GM23338 (cell line): ENCODE measurements around the gene IQSEC3. TPM values are rescaled to one million over a fixed set of nuclear protein-coding genes. Genes with fewer than 3 reads are reported as not detected.
"Not testable (repeated sequence)": the region's sequence is repeated elsewhere in the genome, so short reads cannot be mapped to it uniquely, and the experiment has no call there.

Experiments used
- ATAC-seq: fragments of 200-7000 bp; cut with Tn5 transposase; 3 replicates; pipeline ENCODE4 v1.9.1; 2020
- DNase-seq: peaks from one replicate; pipeline ENCODE4 v3.0.0-alpha.2; 2015; ENCODE audit warnings: low spot score
- H2AFZ ChIP-seq: fragments of 200-600 bp; sonication (generic); 2 replicates; pipeline ENCODE4 v1.8.0; 2016; ENCODE audit warnings: antibody characterized with exemption, mild to moderate bottlenecking, moderate library complexity
- H3F3A ChIP-seq: fragments of 200-600 bp; sonication (generic); replicated peaks from 2 replicates; pipeline ENCODE4 v1.8.0; 2017; ENCODE audit warnings: antibody characterized with exemption, mixed run types, low read depth
- H3K27ac ChIP-seq: fragments of 200-600 bp; sonication (generic); 2 replicates; pipeline ENCODE4 v1.6.1; 2016; ENCODE audit warnings: low read depth
- H3K27me3 ChIP-seq: fragments of 200-600 bp; sonication (generic); 2 replicates; pipeline ENCODE4 v1.8.0; 2016; ENCODE audit warnings: mild to moderate bottlenecking, mixed run types, moderate library complexity; ENCODE audit not compliant: insufficient read depth
- H3K36me3 ChIP-seq: fragments of 200-600 bp; sonication (generic); 2 replicates; pipeline ENCODE4 v1.8.0; 2016; ENCODE audit warnings: mild to moderate bottlenecking; ENCODE audit not compliant: insufficient read depth
- H3K4me1 ChIP-seq: fragments of 200-600 bp; sonication (generic); 2 replicates; pipeline ENCODE4 v1.8.0; 2016; ENCODE audit warnings: mild to moderate bottlenecking, moderate library complexity; ENCODE audit not compliant: insufficient read depth
- H3K4me2 ChIP-seq: fragments of 200-600 bp; sonication (generic); 2 replicates; pipeline ENCODE4 v1.7.1; 2017; ENCODE audit warnings: mixed run types
- H3K4me3 ChIP-seq: fragments of 200-600 bp; sonication (generic); 2 replicates; pipeline ENCODE4 v1.6.1; 2016; ENCODE audit warnings: mixed run types
- H3K79me2 ChIP-seq: fragments of 200-600 bp; sonication (generic); replicated peaks from 2 replicates; pipeline ENCODE4 v1.8.0; 2017; ENCODE audit warnings: mild to moderate bottlenecking; ENCODE audit not compliant: insufficient read depth
- H3K9me2 ChIP-seq: fragments of 200-600 bp; sonication (generic); 2 replicates; pipeline ENCODE4 v1.8.0; 2017; ENCODE audit not compliant: insufficient read depth
- H4K20me1 ChIP-seq: fragments of 200-600 bp; sonication (generic); replicated peaks from 2 replicates; pipeline ENCODE4 v1.8.0; 2017; ENCODE audit warnings: mild to moderate bottlenecking; ENCODE audit not compliant: insufficient read depth
- H3K27ac Mint-ChIP-seq: 2 replicates; pipeline ENCODE4 v1.8.0; 2020; ENCODE audit warnings: inconsistent platforms, mild to moderate bottlenecking, moderate library complexity, mixed read lengths
- H3K27me3 Mint-ChIP-seq: 3 replicates; pipeline ENCODE4 v1.8.0; 2022; ENCODE audit warnings: low read depth, mild to moderate bottlenecking, moderate library complexity, mixed read lengths, inconsistent platforms; ENCODE audit not compliant: insufficient read depth, poor library complexity
- H3K36me3 Mint-ChIP-seq: 3 replicates; pipeline ENCODE4 v1.8.0; 2021; ENCODE audit warnings: low read depth, mild to moderate bottlenecking, inconsistent platforms, moderate library complexity, mixed read lengths
- H3K4me1 Mint-ChIP-seq: 3 replicates; pipeline ENCODE4 v1.8.0; 2020; ENCODE audit warnings: mild to moderate bottlenecking, inconsistent platforms, mixed read lengths
- H3K4me3 Mint-ChIP-seq: 3 replicates; pipeline ENCODE4 v1.8.0; 2021; ENCODE audit warnings: moderate library complexity, mild to moderate bottlenecking, inconsistent platforms, mixed read lengths
- H3K9me3 Mint-ChIP-seq: 3 replicates; pipeline ENCODE4 v1.8.0; 2020; ENCODE audit warnings: moderate library complexity, mild to moderate bottlenecking, inconsistent platforms, mixed read lengths
- EZH2phosphoT487 ChIP-seq: fragments of 200-600 bp; sonication (generic); IDR thresholded peaks from one replicate; pipeline ENCODE4 v1.8.1; 2018; ENCODE audit warnings: antibody characterized with exemption; ENCODE audit not compliant: unreplicated experiment
- NANOG ChIP-seq: IDR thresholded peaks from 2 replicates; pipeline ENCODE4 v1.6.1; 2016; ENCODE audit warnings: antibody characterized with exemption, borderline replicate concordance
- STAT1 ChIP-seq: IDR thresholded peaks from one replicate; pipeline ENCODE4 v1.6.1; 2016; ENCODE audit warnings: antibody characterized with exemption; ENCODE audit not compliant: unreplicated experiment
- ZNF114 ChIP-seq: fragments of 250-450 bp; sonication (Bioruptor Pico); IDR thresholded peaks from 2 replicates; pipeline ENCODE4 v1.5.0; 2020; ENCODE audit warnings: mild to moderate bottlenecking, moderate library complexity
- polyA plus RNA-seq: library from polyadenylated mRNA; unstranded; fragments of >200 nt; fragmentation: Nextera tagmentation; extraction: Ambion mirVana; gene quantifications from 2 replicates; pipeline ENCODE4 v1.2.1, GENCODE V29; 2016
- total RNA-seq: library from RNA; depleted of rRNA; stranded (reverse); fragments of >200 nt; shearing (Covaris generic); gene quantifications from 2 replicates; pipeline ENCODE4 v1.2.3, GENCODE V29; 2014
- TF ChIP-seq, protein P1 (sequence below): fragments of 250-450 bp; sonication (Bioruptor Pico); IDR thresholded peaks from 2 replicates; pipeline ENCODE4 v1.5.0; 2020; ENCODE audit warnings: mild to moderate bottlenecking, moderate library complexity
- TF ChIP-seq, protein P2 (sequence below): IDR thresholded peaks from one replicate; pipeline ENCODE4 v1.6.1; 2018; ENCODE audit warnings: antibody characterized with exemption; ENCODE audit not compliant: unreplicated experiment
- TF ChIP-seq, protein P3 (sequence below), 2 experiments: fragments of 200-600 bp in 1 of 2; sonication (generic) in 1 of 2; conservative IDR thresholded peaks; 2 replicates each; pipeline versions ENCODE4 v1.5.1 to v1.6.1; 2016 to 2017; ENCODE audit warnings: antibody characterized with exemption in 2 of 2, low read depth in 2 of 2, mild to moderate bottlenecking in 2 of 2, moderate library complexity in 1 of 2

Gene IQSEC3
- total and polyA plus RNA-seq, 2 experiments from 2014 or later, result 2.1 to 3.6 TPM

DNA sequence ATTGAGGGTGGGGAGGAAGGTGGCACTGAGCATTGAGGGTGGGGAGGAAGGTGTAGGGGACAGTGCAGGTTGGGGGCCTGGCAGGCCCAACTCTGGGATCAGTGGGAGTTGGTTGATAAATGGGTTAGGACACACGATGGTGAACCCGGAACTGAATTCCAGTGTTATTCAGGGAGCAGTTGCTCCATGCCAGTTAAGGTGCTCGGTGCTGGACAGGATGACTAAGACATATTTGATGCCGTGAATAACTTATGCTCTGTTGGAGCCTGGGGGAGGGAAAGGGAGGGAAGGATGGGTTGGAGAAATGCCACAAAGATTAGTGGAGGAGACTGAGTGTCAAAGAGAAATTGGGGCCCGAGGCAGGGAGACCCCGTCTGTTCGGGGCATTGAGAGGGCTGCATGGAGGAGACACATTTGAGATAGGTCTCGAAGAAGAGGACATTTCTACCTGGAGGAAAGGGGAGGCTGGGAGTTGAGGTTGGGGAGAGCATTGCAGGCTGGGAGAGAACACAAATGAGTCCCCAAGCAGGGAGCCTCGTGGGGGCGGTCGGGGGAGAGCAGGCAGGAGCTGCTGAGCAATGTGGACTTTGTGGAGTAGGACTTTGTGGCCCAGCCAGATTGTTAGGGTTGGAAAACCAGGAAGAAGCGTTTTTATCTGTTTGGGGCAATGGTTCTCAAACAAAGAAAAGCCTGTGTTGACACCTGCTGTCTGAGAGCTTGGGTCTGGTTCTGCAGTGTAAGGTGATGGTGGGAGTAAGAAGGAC, 65.3 kb downstream of the IQSEC3 start:
- no peak overlapping the region for H3K27ac Mint-ChIP-seq
- ATAC-seq (no peak), DNase-seq (no peak)
- no peaks in the 10 kb centered on the region for H3K9me3 Mint-ChIP-seq
- peaks cover 10% of the 10 kb centered on the region; the same call in 2 of the 3 replicates for H3K4me1 Mint-ChIP-seq
- H3K36me3 ChIP-seq, result no peaks in the 10 kb centered on the region
- H4K20me1 ChIP-seq, result no peaks in the 10 kb centered on the region
- H3K27me3 ChIP-seq, result no peaks in the 10 kb centered on the region
- no peak overlapping the region for H3K4me3 Mint-ChIP-seq
- H3K4me1 ChIP-seq, result no peaks in the 10 kb centered on the region
- H3K79me2 ChIP-seq, result no peaks in the 10 kb centered on the region
- H3K36me3 Mint-ChIP-seq, result no peaks in the 10 kb centered on the region
- H3K4me3 ChIP-seq, result no peak overlapping the region
- no peak for TF ChIP-seq EZH2phosphoT487
- no peak for TF ChIP-seq STAT1
- TF ChIP-seq, protein P1, sequence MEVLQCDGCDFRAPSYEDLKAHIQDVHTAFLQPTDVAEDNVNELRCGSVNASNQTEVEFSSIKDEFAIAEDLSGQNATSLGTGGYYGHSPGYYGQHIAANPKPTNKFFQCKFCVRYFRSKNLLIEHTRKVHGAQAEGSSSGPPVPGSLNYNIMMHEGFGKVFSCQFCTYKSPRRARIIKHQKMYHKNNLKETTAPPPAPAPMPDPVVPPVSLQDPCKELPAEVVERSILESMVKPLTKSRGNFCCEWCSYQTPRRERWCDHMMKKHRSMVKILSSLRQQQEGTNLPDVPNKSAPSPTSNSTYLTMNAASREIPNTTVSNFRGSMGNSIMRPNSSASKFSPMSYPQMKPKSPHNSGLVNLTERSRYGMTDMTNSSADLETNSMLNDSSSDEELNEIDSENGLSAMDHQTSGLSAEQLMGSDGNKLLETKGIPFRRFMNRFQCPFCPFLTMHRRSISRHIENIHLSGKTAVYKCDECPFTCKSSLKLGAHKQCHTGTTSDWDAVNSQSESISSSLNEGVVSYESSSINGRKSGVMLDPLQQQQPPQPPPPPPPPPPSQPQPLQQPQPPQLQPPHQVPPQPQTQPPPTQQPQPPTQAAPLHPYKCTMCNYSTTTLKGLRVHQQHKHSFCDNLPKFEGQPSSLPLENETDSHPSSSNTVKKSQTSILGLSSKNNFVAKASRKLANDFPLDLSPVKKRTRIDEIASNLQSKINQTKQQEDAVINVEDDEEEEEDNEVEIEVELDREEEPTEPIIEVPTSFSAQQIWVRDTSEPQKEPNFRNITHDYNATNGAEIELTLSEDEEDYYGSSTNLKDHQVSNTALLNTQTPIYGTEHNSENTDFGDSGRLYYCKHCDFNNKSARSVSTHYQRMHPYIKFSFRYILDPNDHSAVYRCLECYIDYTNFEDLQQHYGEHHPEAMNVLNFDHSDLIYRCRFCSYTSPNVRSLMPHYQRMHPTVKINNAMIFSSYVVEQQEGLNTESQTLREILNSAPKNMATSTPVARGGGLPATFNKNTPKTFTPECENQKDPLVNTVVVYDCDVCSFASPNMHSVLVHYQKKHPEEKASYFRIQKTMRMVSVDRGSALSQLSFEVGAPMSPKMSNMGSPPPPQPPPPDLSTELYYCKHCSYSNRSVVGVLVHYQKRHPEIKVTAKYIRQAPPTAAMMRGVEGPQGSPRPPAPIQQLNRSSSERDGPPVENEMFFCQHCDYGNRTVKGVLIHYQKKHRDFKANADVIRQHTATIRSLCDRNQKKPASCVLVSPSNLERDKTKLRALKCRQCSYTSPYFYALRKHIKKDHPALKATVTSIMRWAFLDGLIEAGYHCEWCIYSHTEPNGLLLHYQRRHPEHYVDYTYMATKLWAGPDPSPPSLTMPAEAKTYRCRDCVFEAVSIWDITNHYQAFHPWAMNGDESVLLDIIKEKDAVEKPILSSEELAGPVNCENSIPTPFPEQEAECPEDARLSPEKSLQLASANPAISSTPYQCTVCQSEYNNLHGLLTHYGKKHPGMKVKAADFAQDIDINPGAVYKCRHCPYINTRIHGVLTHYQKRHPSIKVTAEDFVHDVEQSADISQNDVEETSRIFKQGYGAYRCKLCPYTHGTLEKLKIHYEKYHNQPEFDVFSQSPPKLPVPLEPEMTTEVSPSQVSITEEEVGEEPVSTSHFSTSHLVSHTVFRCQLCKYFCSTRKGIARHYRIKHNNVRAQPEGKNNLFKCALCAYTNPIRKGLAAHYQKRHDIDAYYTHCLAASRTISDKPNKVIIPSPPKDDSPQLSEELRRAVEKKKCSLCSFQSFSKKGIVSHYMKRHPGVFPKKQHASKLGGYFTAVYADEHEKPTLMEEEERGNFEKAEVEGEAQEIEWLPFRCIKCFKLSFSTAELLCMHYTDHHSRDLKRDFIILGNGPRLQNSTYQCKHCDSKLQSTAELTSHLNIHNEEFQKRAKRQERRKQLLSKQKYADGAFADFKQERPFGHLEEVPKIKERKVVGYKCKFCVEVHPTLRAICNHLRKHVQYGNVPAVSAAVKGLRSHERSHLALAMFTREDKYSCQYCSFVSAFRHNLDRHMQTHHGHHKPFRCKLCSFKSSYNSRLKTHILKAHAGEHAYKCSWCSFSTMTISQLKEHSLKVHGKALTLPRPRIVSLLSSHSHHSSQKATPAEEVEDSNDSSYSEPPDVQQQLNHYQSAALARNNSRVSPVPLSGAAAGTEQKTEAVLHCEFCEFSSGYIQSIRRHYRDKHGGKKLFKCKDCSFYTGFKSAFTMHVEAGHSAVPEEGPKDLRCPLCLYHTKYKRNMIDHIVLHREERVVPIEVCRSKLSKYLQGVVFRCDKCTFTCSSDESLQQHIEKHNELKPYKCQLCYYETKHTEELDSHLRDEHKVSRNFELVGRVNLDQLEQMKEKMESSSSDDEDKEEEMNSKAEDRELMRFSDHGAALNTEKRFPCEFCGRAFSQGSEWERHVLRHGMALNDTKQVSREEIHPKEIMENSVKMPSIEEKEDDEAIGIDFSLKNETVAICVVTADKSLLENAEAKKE (CRISPR knock-in tag), result no peak
- TF ChIP-seq ZNF114 (CRISPR knock-in tag), result no peak
- no peak for TF ChIP-seq NANOG
- TF ChIP-seq, protein P2, sequence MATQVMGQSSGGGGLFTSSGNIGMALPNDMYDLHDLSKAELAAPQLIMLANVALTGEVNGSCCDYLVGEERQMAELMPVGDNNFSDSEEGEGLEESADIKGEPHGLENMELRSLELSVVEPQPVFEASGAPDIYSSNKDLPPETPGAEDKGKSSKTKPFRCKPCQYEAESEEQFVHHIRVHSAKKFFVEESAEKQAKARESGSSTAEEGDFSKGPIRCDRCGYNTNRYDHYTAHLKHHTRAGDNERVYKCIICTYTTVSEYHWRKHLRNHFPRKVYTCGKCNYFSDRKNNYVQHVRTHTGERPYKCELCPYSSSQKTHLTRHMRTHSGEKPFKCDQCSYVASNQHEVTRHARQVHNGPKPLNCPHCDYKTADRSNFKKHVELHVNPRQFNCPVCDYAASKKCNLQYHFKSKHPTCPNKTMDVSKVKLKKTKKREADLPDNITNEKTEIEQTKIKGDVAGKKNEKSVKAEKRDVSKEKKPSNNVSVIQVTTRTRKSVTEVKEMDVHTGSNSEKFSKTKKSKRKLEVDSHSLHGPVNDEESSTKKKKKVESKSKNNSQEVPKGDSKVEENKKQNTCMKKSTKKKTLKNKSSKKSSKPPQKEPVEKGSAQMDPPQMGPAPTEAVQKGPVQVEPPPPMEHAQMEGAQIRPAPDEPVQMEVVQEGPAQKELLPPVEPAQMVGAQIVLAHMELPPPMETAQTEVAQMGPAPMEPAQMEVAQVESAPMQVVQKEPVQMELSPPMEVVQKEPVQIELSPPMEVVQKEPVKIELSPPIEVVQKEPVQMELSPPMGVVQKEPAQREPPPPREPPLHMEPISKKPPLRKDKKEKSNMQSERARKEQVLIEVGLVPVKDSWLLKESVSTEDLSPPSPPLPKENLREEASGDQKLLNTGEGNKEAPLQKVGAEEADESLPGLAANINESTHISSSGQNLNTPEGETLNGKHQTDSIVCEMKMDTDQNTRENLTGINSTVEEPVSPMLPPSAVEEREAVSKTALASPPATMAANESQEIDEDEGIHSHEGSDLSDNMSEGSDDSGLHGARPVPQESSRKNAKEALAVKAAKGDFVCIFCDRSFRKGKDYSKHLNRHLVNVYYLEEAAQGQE, result no peak
- TF ChIP-seq, protein P3, sequence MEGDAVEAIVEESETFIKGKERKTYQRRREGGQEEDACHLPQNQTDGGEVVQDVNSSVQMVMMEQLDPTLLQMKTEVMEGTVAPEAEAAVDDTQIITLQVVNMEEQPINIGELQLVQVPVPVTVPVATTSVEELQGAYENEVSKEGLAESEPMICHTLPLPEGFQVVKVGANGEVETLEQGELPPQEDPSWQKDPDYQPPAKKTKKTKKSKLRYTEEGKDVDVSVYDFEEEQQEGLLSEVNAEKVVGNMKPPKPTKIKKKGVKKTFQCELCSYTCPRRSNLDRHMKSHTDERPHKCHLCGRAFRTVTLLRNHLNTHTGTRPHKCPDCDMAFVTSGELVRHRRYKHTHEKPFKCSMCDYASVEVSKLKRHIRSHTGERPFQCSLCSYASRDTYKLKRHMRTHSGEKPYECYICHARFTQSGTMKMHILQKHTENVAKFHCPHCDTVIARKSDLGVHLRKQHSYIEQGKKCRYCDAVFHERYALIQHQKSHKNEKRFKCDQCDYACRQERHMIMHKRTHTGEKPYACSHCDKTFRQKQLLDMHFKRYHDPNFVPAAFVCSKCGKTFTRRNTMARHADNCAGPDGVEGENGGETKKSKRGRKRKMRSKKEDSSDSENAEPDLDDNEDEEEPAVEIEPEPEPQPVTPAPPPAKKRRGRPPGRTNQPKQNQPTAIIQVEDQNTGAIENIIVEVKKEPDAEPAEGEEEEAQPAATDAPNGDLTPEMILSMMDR (conservative IDR thresholded peaks at IDR 0.05; ENCODE audit: low read depth in 2 of 2), result no peak
- H3K27ac ChIP-seq, result no peak overlapping the region
- no peak overlapping the region for H2AFZ ChIP-seq
- no peaks in the 10 kb centered on the region for H3K9me2 ChIP-seq
- H3K4me2 ChIP-seq, result no peak overlapping the region
- no peaks in the 10 kb centered on the region for H3F3A ChIP-seq
- no peaks in the 10 kb centered on the region for H3K27me3 Mint-ChIP-seq

DNA sequence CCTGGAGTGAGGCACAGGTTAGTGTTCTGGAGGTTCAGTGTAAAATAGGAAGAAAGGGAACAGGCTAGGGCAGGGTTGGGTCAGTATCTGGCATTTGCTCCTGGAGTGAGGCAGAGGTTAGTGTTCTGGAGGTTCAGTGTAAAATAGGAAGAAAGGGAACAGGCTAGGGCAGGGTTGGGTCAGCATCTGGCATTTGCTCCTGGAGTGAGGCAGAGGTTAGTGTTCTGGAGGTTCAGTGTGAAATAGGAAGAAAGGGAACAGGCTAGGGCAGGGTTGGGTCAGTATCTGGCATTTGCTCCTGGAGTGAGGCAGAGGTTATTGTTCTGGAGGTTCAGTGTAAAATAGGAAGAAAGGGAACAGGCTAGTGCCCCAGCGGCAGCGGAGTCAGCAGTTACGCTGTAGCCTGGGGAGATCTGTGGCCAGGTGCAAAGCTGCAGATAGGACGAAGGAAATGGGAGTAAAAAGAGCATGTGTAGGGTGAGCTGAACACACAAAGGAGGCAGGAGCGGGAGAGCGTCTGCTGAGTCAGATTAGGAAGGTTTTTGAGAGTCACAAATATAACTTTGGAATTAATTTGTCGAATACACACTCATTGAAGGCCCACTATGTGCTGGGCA, 67.2 kb downstream of the IQSEC3 start:
- H3K4me3 ChIP-seq, H3K27ac Mint-ChIP-seq, H3K36me3 Mint-ChIP-seq, H3K4me1 ChIP-seq, H3K4me2 ChIP-seq, H4K20me1 ChIP-seq, H3K27ac ChIP-seq, H3K9me3 Mint-ChIP-seq, H3K9me2 ChIP-seq, H3K4me3 Mint-ChIP-seq, H2AFZ ChIP-seq, H3F3A ChIP-seq, H3K79me2 ChIP-seq, H3K36me3 ChIP-seq, ATAC-seq, H3K4me1 Mint-ChIP-seq, DNase-seq, H3K27me3 Mint-ChIP-seq: not testable (repeated sequence)
- peaks cover 14% of the 10 kb centered on the region; the same call in 1 of the 2 replicates for H3K27me3 ChIP-seq
